Measurements from ENCODE around the gene HID1. TPM values are rescaled to one million over a fixed set of nuclear protein-coding genes. Genes with fewer than 3 reads are reported as not detected.

Gene HID1
- total RNA-seq, 1 donor from 2014 or later: 3.5 TPM

DNA sequence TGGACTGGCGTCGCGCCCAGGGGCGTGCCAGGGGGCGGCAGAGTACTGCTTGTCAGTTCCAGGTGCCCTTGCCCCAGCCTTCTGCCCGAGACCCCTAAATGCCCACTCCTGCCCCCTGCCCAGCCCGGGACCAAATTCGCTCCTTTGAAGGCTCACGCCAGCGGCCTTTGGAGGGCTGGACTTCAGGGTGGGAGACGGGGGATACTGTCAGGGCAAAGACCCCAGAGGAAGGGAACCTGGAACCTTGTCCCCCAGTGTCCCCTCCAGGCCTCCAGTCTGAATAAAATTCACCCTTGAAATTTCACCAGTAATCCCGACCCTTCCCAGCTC lies 36.1 kb downstream of the HID1 start:
- H3K4me1 ChIP-seq: peaks cover 7% of the 10 kb centered on the region
- no peak overlapping the region for H3K27ac ChIP-seq
- H3K9ac ChIP-seq: no peak overlapping the region
- H4K20me1 ChIP-seq (ENCODE audit: low read depth): peaks cover 40% of the 10 kb centered on the region
- TF ChIP-seq EZH2phosphoT487 (IDR thresholded peaks at IDR 0.05): peak; percentile 14
- no peak for TF ChIP-seq CTCF (IDR thresholded peaks at IDR 0.05)
- TF ChIP-seq EZH2 (IDR thresholded peaks at IDR 0.05): peak; percentile 2
- no peak overlapping the region for H3K4me3 Mint-ChIP-seq
- H3K36me3 Mint-ChIP-seq: no peaks in the 10 kb centered on the region
- no peaks in the 10 kb centered on the region for H3K36me3 ChIP-seq
- H3F3A ChIP-seq (ENCODE audit: low read depth): no peaks in the 10 kb centered on the region
- H3K27ac Mint-ChIP-seq: no peak overlapping the region
- peaks cover 64% of the 10 kb centered on the region for H3K27me3 Mint-ChIP-seq (ENCODE audit: insufficient read depth, low read depth)
- no peaks in the 10 kb centered on the region for H3K4me1 Mint-ChIP-seq
- H3K9me3 ChIP-seq (ENCODE audit: low read depth): no peaks in the 10 kb centered on the region
- no peaks in the 10 kb centered on the region for H3K9me3 Mint-ChIP-seq
- H2AFZ ChIP-seq (replicated peaks): no peak overlapping the region
- H3K4me2 ChIP-seq: peak overlapping the region; percentile 64
- DNase-seq (ENCODE audit: low spot score): no peak
- H3K79me2 ChIP-seq (ENCODE audit: low read depth): no peaks in the 10 kb centered on the region
- H3K27me3 ChIP-seq: peaks cover 99% of the 10 kb centered on the region
- H3K4me3 ChIP-seq: no peak overlapping the region

GRCh38 chr17:74935585-74936469 lies 36.7 kb downstream of the HID1 start, which contains the start of gene OTOP3:
Gene OTOP3 (plus strand): TSS chr17:74935898. CDS start chr17:74935922, 24 bp downstream.
- H3K9me3 Mint-ChIP-seq: no peaks in the 10 kb centered on the region
- no peaks in the 10 kb centered on the region for H3K9me3 ChIP-seq (ENCODE audit: low read depth)
- H3K4me1 ChIP-seq: peaks cover 7% of the 10 kb centered on the region
- peaks cover 2% of the 10 kb centered on the region for H3K4me1 Mint-ChIP-seq
- peak within 1 kb of the TSS; percentile 5 for H3K4me3 Mint-ChIP-seq
- peaks cover 67% of the 10 kb centered on the region for H3K27me3 Mint-ChIP-seq (ENCODE audit: insufficient read depth, low read depth)
- peaks cover 40% of the 10 kb centered on the region for H4K20me1 ChIP-seq (ENCODE audit: low read depth)
- TF ChIP-seq EZH2 (IDR thresholded peaks at IDR 0.05) (peak; percentile 96), CTCF (IDR thresholded peaks at IDR 0.05) (no peak), EZH2phosphoT487 (IDR thresholded peaks at IDR 0.05) (peak; percentile 95)
- H3K36me3 Mint-ChIP-seq: no peaks in the 10 kb centered on the region
- no peaks in the 10 kb centered on the region for H3F3A ChIP-seq (ENCODE audit: low read depth)
- no peak within 1 kb of the TSS for H3K9ac ChIP-seq
- H3K27ac ChIP-seq: no peak within 1 kb of the TSS
- peak; percentile 64 for DNase-seq (ENCODE audit: low spot score)
- peak within 1 kb of the TSS; percentile 64 for H3K4me2 ChIP-seq
- peaks cover 99% of the 10 kb centered on the region for H3K27me3 ChIP-seq
- H3K79me2 ChIP-seq (ENCODE audit: low read depth): no peaks in the 10 kb centered on the region
- no peaks in the 10 kb centered on the region for H3K36me3 ChIP-seq
- H3K4me3 ChIP-seq: peak within 1 kb of the TSS; percentile 35
- no peak within 1 kb of the TSS for H3K27ac Mint-ChIP-seq
- H2AFZ ChIP-seq (replicated peaks): no peak within 1 kb of the TSS

DNA sequence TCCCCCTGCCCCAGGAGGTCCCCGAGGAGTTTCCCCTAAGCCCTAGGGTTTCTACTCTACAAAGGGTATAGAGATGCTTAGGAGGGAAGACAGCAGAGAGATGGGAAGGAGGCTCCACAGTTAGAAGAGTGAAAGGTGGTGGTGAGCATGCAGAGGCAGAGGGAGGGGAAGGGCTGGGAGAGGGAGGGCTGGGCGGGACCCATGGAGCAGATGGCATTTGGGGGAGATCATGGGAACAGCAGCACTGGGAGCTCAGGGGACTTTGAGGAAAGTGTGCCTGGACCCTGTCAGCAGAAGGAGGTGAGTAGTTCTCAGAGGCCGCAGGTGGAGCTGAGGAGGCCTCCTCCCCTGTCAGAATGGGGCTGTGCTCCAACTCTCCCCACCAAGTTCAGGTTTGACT lies 37.5 kb downstream of the HID1 start:
- peaks cover 40% of the 10 kb centered on the region for H4K20me1 ChIP-seq (ENCODE audit: low read depth)
- H3K4me3 ChIP-seq: no peak overlapping the region
- no peak for DNase-seq (ENCODE audit: low spot score)
- TF ChIP-seq EZH2 (IDR thresholded peaks at IDR 0.05) (no peak), CTCF (IDR thresholded peaks at IDR 0.05) (no peak), EZH2phosphoT487 (IDR thresholded peaks at IDR 0.05) (no peak)
- H2AFZ ChIP-seq (replicated peaks): no peak overlapping the region
- no peaks in the 10 kb centered on the region for H3K79me2 ChIP-seq (ENCODE audit: low read depth)
- H3K36me3 Mint-ChIP-seq: no peaks in the 10 kb centered on the region
- H3K9ac ChIP-seq: no peak overlapping the region
- H3K27ac ChIP-seq: no peak overlapping the region
- peak overlapping the region; percentile 5 for H3K4me3 Mint-ChIP-seq
- H3K4me1 ChIP-seq: peaks cover 7% of the 10 kb centered on the region
- peaks cover 2% of the 10 kb centered on the region for H3K4me1 Mint-ChIP-seq
- peaks cover 74% of the 10 kb centered on the region for H3K27me3 Mint-ChIP-seq (ENCODE audit: insufficient read depth, low read depth)
- no peaks in the 10 kb centered on the region for H3K9me3 ChIP-seq (ENCODE audit: low read depth)
- H3K9me3 Mint-ChIP-seq: no peaks in the 10 kb centered on the region
- no peak overlapping the region for H3K27ac Mint-ChIP-seq
- no peaks in the 10 kb centered on the region for H3F3A ChIP-seq (ENCODE audit: low read depth)
- peaks cover 99% of the 10 kb centered on the region for H3K27me3 ChIP-seq
- no peaks in the 10 kb centered on the region for H3K36me3 ChIP-seq
- peak overlapping the region; percentile 64 for H3K4me2 ChIP-seq
